ENCODE results near the gene RGPD4. TPM values are rescaled to one million over a fixed set of nuclear protein-coding genes. Genes with fewer than 3 reads are reported as not detected.

Gene RGPD4
- total and polyA plus RNA-seq, 2 of the 8 experiments (the other 6 are each of a cell fraction or from before 2014, with no cell fraction given): not detected

- TF ChIP-seq ASH2L (IDR thresholded peaks at IDR 0.05; ENCODE audit: low read length) (no peak), MAFK (IDR thresholded peaks at IDR 0.05; ENCODE audit: low read depth, low read length) (no peak), RBBP5 (IDR thresholded peaks at IDR 0.05; ENCODE audit: borderline replicate concordance, low read depth, low read length) (no peak), SAP30 (IDR thresholded peaks at IDR 0.05; ENCODE audit: insufficient read depth, insufficient replicate concordance, low read length) (no peak), ZNF274 (IDR thresholded peaks at IDR 0.05; ENCODE audit: borderline replicate concordance, extremely low read depth, low read length) (no peak), SP4 (IDR thresholded peaks at IDR 0.05; ENCODE audit: low read length) (no peak), ATF2 (IDR thresholded peaks at IDR 0.05; ENCODE audit: low read length) (no peak), CHD1 (IDR thresholded peaks at IDR 0.05; ENCODE audit: low read depth, low read length) (no peak)
Measured at GRCh38 chr2:107809835-107810234, 16.9 kb upstream of the RGPD4 start (continued).
